Measurements from ENCODE around the gene RPL41. TPM values are rescaled to one million over a fixed set of nuclear protein-coding genes. Genes with fewer than 3 reads are reported as not detected.
A peak's percentile ranks its signal among the peaks of the same experiment; 100 is the strongest.

Gene RPL41
- total and polyA plus RNA-seq, 9 of the 15 experiments (the other 6 are each of a cell fraction or from before 2014, with no cell fraction given), result 3,403 to 11,276 (median 5,604) TPM

DNA sequence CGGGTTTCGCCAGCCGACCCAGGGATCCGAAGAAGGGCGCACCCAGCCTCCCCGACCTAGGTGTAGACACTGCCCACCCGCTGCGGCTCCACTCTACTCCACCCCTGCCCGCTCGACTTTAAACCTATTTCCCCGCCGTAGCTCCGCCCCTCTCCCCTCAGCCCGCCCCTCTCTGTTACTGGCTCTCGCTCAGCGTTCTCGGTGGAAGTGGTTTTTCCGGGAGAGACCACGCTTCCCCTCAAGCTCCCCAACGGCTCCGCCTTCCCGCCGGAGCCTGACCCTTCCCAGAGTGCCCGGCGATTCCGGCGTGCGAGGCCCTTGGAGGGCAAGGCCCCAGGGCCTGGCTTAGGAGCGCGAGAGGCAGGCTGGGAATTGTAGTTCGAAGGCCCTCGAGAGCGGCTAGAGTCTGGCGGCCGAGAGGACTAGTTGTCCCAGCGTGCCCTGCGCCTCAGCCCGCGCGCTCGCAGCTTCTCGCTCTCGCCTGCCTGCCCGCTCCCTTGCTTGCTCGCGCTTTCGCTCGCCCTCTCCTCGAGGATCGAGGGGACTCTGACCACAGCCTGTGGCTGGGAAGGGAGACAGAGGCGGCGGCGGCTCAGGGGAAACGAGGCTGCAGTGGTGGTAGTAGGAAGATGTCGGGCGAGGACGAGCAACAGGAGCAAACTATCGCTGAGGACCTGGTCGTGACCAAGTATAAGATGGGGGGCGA lies 12.2 kb upstream of the RPL41 start, which contains the start of gene PA2G4 (continued):
- TF ChIP-seq ZHX1 (conservative IDR thresholded peaks at IDR 0.05; ENCODE audit: low read length), result no peak
- peak; percentile 88 for TF ChIP-seq FOXP1 (CRISPR knock-in tag; IDR thresholded peaks at IDR 0.05)
- TF ChIP-seq ASH1L (IDR thresholded peaks at IDR 0.05; ENCODE audit: borderline replicate concordance, low read depth, partially characterized antibody), result no peak
- TF ChIP-seq CREB1 (IDR thresholded peaks at IDR 0.05), result peak; percentile 51; the same call in 1 of the 2 replicates
- peak; percentile 72; the same call in 1 of the 2 replicates for TF ChIP-seq CREB1 (CRISPR knock-in tag; IDR thresholded peaks at IDR 0.05)
- TF ChIP-seq GATAD2B (IDR thresholded peaks at IDR 0.05; ENCODE audit: borderline replicate concordance), result no peak
- TF ChIP-seq RBM15 (IDR thresholded peaks at IDR 0.05; ENCODE audit: insufficient read depth, low read length), result no peak
- peak; percentile 95 to 97 for TF ChIP-seq E2F6 (IDR thresholded peaks at IDR 0.05; ENCODE audit: borderline replicate concordance in 1 of 2, extremely low read depth in 1 of 2, insufficient read depth in 1 of 2, insufficient read length in 1 of 2, low read depth in 1 of 2, low read length in 1 of 2, poor library complexity in 1 of 2, severe bottlenecking in 1 of 2)
- no peak for TF ChIP-seq ZNF609 (CRISPR knock-in tag; IDR thresholded peaks at IDR 0.05; ENCODE audit: borderline replicate concordance)
- TF ChIP-seq PRMT5 (CRISPR knock-in tag; IDR thresholded peaks at IDR 0.05), result no peak; the same call in 1 of the 2 replicates
- TF ChIP-seq MAFG (tag; conservative IDR thresholded peaks at IDR 0.05), result no peak
- TF ChIP-seq HDAC8 (tag; IDR thresholded peaks at IDR 0.05), result peak; percentile 7; the same call in 1 of the 2 replicates
- TF ChIP-seq PHF8 (IDR thresholded peaks at IDR 0.05; ENCODE audit: borderline replicate concordance, low read length), result peak; percentile 91; the same call in 1 of the 2 replicates
- TF ChIP-seq, protein P1, sequence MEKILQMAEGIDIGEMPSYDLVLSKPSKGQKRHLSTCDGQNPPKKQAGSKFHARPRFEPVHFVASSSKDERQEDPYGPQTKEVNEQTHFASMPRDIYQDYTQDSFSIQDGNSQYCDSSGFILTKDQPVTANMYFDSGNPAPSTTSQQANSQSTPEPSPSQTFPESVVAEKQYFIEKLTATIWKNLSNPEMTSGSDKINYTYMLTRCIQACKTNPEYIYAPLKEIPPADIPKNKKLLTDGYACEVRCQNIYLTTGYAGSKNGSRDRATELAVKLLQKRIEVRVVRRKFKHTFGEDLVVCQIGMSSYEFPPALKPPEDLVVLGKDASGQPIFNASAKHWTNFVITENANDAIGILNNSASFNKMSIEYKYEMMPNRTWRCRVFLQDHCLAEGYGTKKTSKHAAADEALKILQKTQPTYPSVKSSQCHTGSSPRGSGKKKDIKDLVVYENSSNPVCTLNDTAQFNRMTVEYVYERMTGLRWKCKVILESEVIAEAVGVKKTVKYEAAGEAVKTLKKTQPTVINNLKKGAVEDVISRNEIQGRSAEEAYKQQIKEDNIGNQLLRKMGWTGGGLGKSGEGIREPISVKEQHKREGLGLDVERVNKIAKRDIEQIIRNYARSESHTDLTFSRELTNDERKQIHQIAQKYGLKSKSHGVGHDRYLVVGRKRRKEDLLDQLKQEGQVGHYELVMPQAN (IDR thresholded peaks at IDR 0.05; ENCODE audit: borderline replicate concordance), result peak; percentile 58
- TF ChIP-seq RUNX1 (IDR thresholded peaks at IDR 0.05; ENCODE audit: low read depth), result 0 out of 2 replicates have a peak, but pooled peaks have one; percentile 1
- no peak for TF ChIP-seq SRSF3 (IDR thresholded peaks at IDR 0.05; ENCODE audit: insufficient read depth, low read length)

Measured in K562 (cell line).